Activated CD8-positive, alpha-beta memory T cell treated with anti-CD3 and anti-CD28 coated beads for 24 hours (primary cell): Measurements from ENCODE around the gene ZC2HC1B.

Experiments
- DNase-seq: peaks from one replicate; pipeline ENCODE4 v3.0.0-alpha.2; 2020

ZC2HC1B gene

GRCh38 chr6:143964674-143965081 lies 100.4 kb downstream of the ZC2HC1B start:
- no peak for DNase-seq

- DNase-seq = no peak
Observed at GRCh38 chr6:143965503-143966171, 101.4 kb downstream of the ZC2HC1B start.

GRCh38 chr6:143966312-143966711 lies 102.0 kb downstream of the ZC2HC1B start:
- no peak for DNase-seq

GRCh38 chr6:143967706-143968376 lies 103.6 kb downstream of the ZC2HC1B start:
- no peak for DNase-seq

GRCh38 chr6:143969077-143969476 lies 104.8 kb downstream of the ZC2HC1B start:
- DNase-seq = no peak

GRCh38 chr6:143970456-143971218 lies 106.4 kb downstream of the ZC2HC1B start:
- no peak for DNase-seq

GRCh38 chr6:143971482-143972205 lies 107.4 kb downstream of the ZC2HC1B start:
- no peak for DNase-seq

- no peak for DNase-seq
Observed at GRCh38 chr6:143973097-143973966, 109.1 kb downstream of the ZC2HC1B start.

- no peak for DNase-seq
Observed at GRCh38 chr6:143974089-143974488, 109.8 kb downstream of the ZC2HC1B start.

- DNase-seq = no peak
Observed at GRCh38 chr6:143976806-143977349, 112.6 kb downstream of the ZC2HC1B start.

- no peak for DNase-seq
Observed at GRCh38 chr6:143980921-143981320, 116.6 kb downstream of the ZC2HC1B start.

- no peak for DNase-seq
Observed at GRCh38 chr6:143982968-143983367, 118.7 kb downstream of the ZC2HC1B start.

GRCh38 chr6:143984666-143985065 lies 120.4 kb downstream of the ZC2HC1B start:
- DNase-seq = no peak

- DNase-seq = no peak
Observed at GRCh38 chr6:143986463-143987065, 122.3 kb downstream of the ZC2HC1B start.
